HepG2 (cell line): ENCODE measurements around the gene LRRN2. TPM values are rescaled to one million over a fixed set of nuclear protein-coding genes. Genes with fewer than 3 reads are reported as not detected.

Source experiments
- ATAC-seq: fragments of 200-7000 bp; cut with Tn5 transposase; 3 replicates; pipeline ENCODE4 v1.9.1; 2020; ENCODE audit warnings: mild to moderate bottlenecking, moderate library complexity
- BruUV-seq: library from RNA; stranded (reverse); fragments of 400-500 nt; replicated peaks from 2 replicates; lab custom pipeline; 2021; lab: Mats Ljungman, UMichigan
- CTCF ChIA-PET: fragments of 300-600 bp; formaldehyde crosslinking; extraction: SDS; loops from one replicate; lab custom pipeline; 2021; ENCODE audit warnings: low total read pairs, inconsistent platforms, low intra/inter-chr PET ratio; lab: Yijun Ruan, JAX
- POLR2A ChIA-PET: fragments of 350-600 bp; sonication (Branson Sonifier 250); formaldehyde crosslinking; loops from one replicate; lab custom pipeline; 2020; ENCODE audit warnings: antibody characterized with exemption, inconsistent platforms; lab: Yijun Ruan, JAX
- DNase-seq: peaks from one replicate; pipeline ENCODE4 v3.0.0-alpha.2; 2015; ENCODE audit warnings: low spot score
- FAIRE-seq: peaks from 3 replicates; lab custom pipeline; 2011; peaks lifted over from hg19 to GRCh38; lab: Jason Lieb, UNC
- H2AFZ ChIP-seq: one replicate; pipeline ENCODE4 v1.6.1; 2011; ENCODE audit warnings: low read length, inconsistent platforms
- H3K27ac ChIP-seq: fragments of 300-600 bp; 3 replicates; pipeline ENCODE4 v1.8.0; 2011; ENCODE audit warnings: mixed run types, mild to moderate bottlenecking, mixed read lengths, low read length, inconsistent platforms; ENCODE audit not compliant: insufficient read depth; ENCODE audit errors: extremely low read length
- H3K27me3 ChIP-seq, 2 experiments: fragments of 200-600 bp in 1 of 2; 2 replicates in 1 of 2; 3 replicates in 1 of 2; pipeline versions ENCODE4 v1.6.0 to v1.8.0; 2011; ENCODE audit warnings: low read length in 2 of 2, mild to moderate bottlenecking in 2 of 2, moderate library complexity in 2 of 2, inconsistent platforms in 1 of 2; ENCODE audit not compliant: insufficient read depth in 2 of 2, control insufficient read depth in 1 of 2
- H3K36me3 ChIP-seq, 2 experiments: fragments of 200-600 bp in 1 of 2; replicated peaks in 1 of 2; 2 replicates in 1 of 2; 3 replicates in 1 of 2; pipeline versions ENCODE4 v1.5.1 to v1.8.0; 2011; ENCODE audit warnings: low read length in 2 of 2, inconsistent platforms in 1 of 2; ENCODE audit not compliant: insufficient read depth in 2 of 2, control insufficient read depth in 1 of 2
- H3K4me1 ChIP-seq: 2 replicates; pipeline ENCODE4 v1.5.1; 2012; ENCODE audit warnings: low read length, inconsistent platforms; ENCODE audit not compliant: insufficient read depth
- H3K4me2 ChIP-seq: 2 replicates; pipeline ENCODE4 v1.6.0; 2011; ENCODE audit warnings: low read depth, low read length, inconsistent platforms
- H3K4me3 ChIP-seq, 3 experiments: fragments of 200-600 bp in 1 of 3; sonication (generic), shearing (Covaris generic) in 1 of 3; replicated peaks in 1 of 3; 2 replicates each; pipeline ENCODE4 v1.5.1; 2011 to 2016; ENCODE audit warnings: low read length in 3 of 3, inconsistent platforms in 2 of 3, low read depth in 2 of 3, mild to moderate bottlenecking in 2 of 3, control low read depth in 1 of 3, mixed read lengths in 1 of 3; ENCODE audit not compliant: insufficient read depth in 1 of 3
- H3K79me2 ChIP-seq: one replicate; pipeline ENCODE4 v1.6.1; 2011; ENCODE audit warnings: low read length, inconsistent platforms; ENCODE audit not compliant: insufficient read depth
- H3K9ac ChIP-seq: 2 replicates; pipeline ENCODE4 v1.6.0; 2011; ENCODE audit warnings: mild to moderate bottlenecking, low read depth, low read length, inconsistent platforms; ENCODE audit not compliant: insufficient read depth
- H3K9me3 ChIP-seq: 2 replicates; pipeline ENCODE4 v1.5.1; 2012; ENCODE audit warnings: mild to moderate bottlenecking, low read length
- H4K20me1 ChIP-seq: 2 replicates; pipeline ENCODE4 v1.6.0; 2011; ENCODE audit warnings: inconsistent platforms, mild to moderate bottlenecking, low read length, moderate library complexity; ENCODE audit not compliant: insufficient read depth
- ESRRA ChIP-seq: sonication (generic); formaldehyde crosslinking; IDR thresholded peaks from 2 replicates; pipeline ENCODE4 v1.5.1; 2020; ENCODE audit warnings: mild to moderate bottlenecking, low read depth, missing genetic modification reagents
- MAFF ChIP-seq: IDR thresholded peaks from 2 replicates; pipeline ENCODE4 v1.6.1; 2011; ENCODE audit warnings: low read depth, low read length, improper control_type of control experiment
- MAFK ChIP-seq, 2 experiments: IDR thresholded peaks in 1 of 2; conservative IDR thresholded peaks in 1 of 2; 2 replicates each; pipeline ENCODE4 v1.6.1; 2011; ENCODE audit warnings: improper control_type of control experiment in 2 of 2, low read length in 2 of 2
- RAD51 ChIP-seq: fragments of 450-650 bp; IDR thresholded peaks from 2 replicates; pipeline ENCODE4 v1.6.1; 2016; ENCODE audit warnings: borderline replicate concordance
- WGBS: methylation state at CpG from one replicate; pipeline ENCODE4 v1.1.6; 2017; ENCODE audit warnings: low lambda C conversion rate; 5-methylcytosine and 5-hydroxymethylcytosine counted together
- in situ Hi-C: cut with HindIII; loops from 2 replicates; pipeline ENCODE4 v1.10.0; 2017; ENCODE audit warnings: low pct_unique_long_range_greater_than_20kb; ENCODE audit not compliant: extremely low pct_ligation_motif_present
- intact Hi-C: fragments of 100-400 bp; cut with micrococcal nuclease; formaldehyde crosslinking; loops from one replicate; pipeline ENCODE4 v1.10.0; 2022; ENCODE audit not compliant: unreplicated experiment
- polyA plus RNA-seq, 8 experiments: library from polyadenylated mRNA; depleted of rRNA in 3 of 8; stranded (reverse) in 7 of 8; unstranded in 1 of 8; fragments of >200 nt; fragmentation: Illumina TruSeq in 4 of 8; extraction: Trizol in 4 of 8; gene quantifications; 2 replicates each; pipeline versions ENCODE4 v1.2.1 to v1.2.3, GENCODE V29; 2011 to 2016; ENCODE audit warnings: low read depth in 4 of 8, missing spikeins in 1 of 8, mixed read lengths in 1 of 8; ENCODE audit not compliant: insufficient read depth in 1 of 8
- total RNA-seq, 5 experiments: library from RNA; depleted of rRNA; stranded (reverse); fragments of >200 nt; fragmentation: Illumina TruSeq; extraction: Trizol; gene quantifications; 2 replicates each; pipeline ENCODE4 v1.2.3, GENCODE V29; 2016; ENCODE audit warnings: low read depth in 1 of 5
- TF ChIP-seq, protein P1 (sequence below), 2 experiments: sonication (generic) in 1 of 2; formaldehyde crosslinking in 1 of 2; IDR thresholded peaks; 2 replicates each; pipeline versions ENCODE4 v1.5.1 to v1.6.1; 2011 to 2020; ENCODE audit warnings: borderline replicate concordance in 1 of 2, low read depth in 1 of 2, low read length in 1 of 2, mild to moderate bottlenecking in 1 of 2, missing genetic modification reagents in 1 of 2, moderate library complexity in 1 of 2

Gene LRRN2
- total and polyA plus RNA-seq, 2 of the 13 experiments (the other 11 are each of a cell fraction or from before 2014, with no cell fraction given): not detected

DNA sequence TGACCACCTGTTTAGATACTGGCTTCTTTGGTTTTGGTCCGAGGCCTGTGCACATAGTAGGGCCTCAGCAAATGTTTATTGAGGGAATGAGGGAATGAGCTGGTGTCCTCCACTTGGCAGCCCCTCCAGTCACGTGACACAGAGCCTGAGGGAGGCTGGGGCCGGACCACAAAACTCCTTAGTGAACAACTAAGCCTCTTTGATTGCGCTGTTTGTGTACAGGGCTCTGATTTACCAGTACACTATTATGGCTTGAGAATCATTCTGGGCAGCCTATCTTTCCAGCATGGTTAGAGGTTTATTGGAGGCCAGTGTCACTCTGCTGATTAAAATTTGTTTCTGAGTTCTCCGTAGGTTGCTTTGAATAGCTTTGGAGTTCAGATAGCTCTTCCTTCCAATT, 10.2 kb upstream of the LRRN2 start (continued):
- TF ChIP-seq, protein P1, sequence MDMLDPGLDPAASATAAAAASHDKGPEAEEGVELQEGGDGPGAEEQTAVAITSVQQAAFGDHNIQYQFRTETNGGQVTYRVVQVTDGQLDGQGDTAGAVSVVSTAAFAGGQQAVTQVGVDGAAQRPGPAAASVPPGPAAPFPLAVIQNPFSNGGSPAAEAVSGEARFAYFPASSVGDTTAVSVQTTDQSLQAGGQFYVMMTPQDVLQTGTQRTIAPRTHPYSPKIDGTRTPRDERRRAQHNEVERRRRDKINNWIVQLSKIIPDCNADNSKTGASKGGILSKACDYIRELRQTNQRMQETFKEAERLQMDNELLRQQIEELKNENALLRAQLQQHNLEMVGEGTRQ (IDR thresholded peaks at IDR 0.05; ENCODE audit: low read depth, low read length): peak; percentile 40; the same call in 1 of the 2 replicates
- TF ChIP-seq, protein P1 (CRISPR knock-in tag; IDR thresholded peaks at IDR 0.05; ENCODE audit: borderline replicate concordance): no peak
- TF ChIP-seq RAD51: peak; percentile 70

DNA sequence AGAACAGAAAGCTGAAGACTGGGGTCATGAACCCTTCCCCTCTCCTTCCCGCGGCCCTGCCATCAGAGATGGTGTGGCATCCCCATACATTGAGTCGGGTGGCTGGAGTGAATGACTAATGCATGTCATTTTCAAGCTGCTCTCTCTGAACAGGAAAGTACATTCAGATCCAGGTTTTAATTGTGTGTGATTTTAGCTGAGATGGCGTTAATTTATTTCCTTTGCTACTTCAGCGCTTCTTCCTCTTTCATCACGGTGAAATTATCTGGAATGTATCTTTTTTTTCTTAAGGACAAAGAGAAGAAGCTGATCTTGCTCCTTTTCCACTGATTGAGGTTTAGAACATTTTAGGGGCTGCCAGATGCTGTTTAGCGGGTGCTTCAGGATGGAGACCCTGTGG, 8.6 kb upstream of the LRRN2 start:
- Histone ChIP-seq H4K20me1 (no peaks in the 10 kb centered on the region), H3K4me1 (no peaks in the 10 kb centered on the region), H3K4me2 (no peak overlapping the region), H3K4me3 (no peak overlapping the region), H3K9me3 (no peaks in the 10 kb centered on the region), H3K36me3 (no peaks in the 10 kb centered on the region), H3K27ac (no peak overlapping the region), H2AFZ (no peak overlapping the region), H3K9ac (no peak overlapping the region), H3K79me2 (no peaks in the 10 kb centered on the region), H3K27me3 (peaks cover 4 to 37% of the 10 kb centered on the region in 2 experiments; a peak in 3 of 5 replicates)
- TF ChIP-seq MAFF: peak; percentile 31; the same call in 1 of the 2 replicates
- TF ChIP-seq MAFK (conservative IDR thresholded peaks at IDR 0.05 in 1 of 2, IDR thresholded peaks at IDR 0.05 in 1 of 2; ENCODE audit: low read length in 2 of 2): peak; percentile 20 to 63; a peak in 2 of 4 replicates
- TF ChIP-seq ESRRA (CRISPR knock-in tag): no peak
- POLR2A ChIA-PET: no interaction called here
- CTCF ChIA-PET: no interaction called here
- intact Hi-C loops: no loop called here
- ATAC-seq (no peak), DNase-seq (no peak), FAIRE-seq (no peak)
- 37% methylated on average over 5 of the region's 7 CpGs for WGBS
- no TSS peak for BruUV-seq
- in situ Hi-C loops: no loop called here
